Dermis blood vessel endothelial cell (primary cell): ENCODE data around the gene EXO5. TPM values are rescaled to one million over a fixed set of nuclear protein-coding genes. Genes with fewer than 3 reads are reported as not detected.
"Not testable (repeated sequence)": the region's sequence is repeated elsewhere in the genome, so short reads cannot be mapped to it uniquely, and the experiment has no call there.

Experiments
- DNase-seq: peaks from one replicate; pipeline ENCODE4 v3.0.0; 2010
- total RNA-seq: library from RNA; depleted of rRNA; stranded (reverse); fragments of >200 nt; gene quantifications from 2 replicates; pipeline ENCODE4 v1.2.3, GENCODE V29; 2014

Gene EXO5
- total RNA-seq, 1 donor from 2014 or later = 11.9 TPM

DNA sequence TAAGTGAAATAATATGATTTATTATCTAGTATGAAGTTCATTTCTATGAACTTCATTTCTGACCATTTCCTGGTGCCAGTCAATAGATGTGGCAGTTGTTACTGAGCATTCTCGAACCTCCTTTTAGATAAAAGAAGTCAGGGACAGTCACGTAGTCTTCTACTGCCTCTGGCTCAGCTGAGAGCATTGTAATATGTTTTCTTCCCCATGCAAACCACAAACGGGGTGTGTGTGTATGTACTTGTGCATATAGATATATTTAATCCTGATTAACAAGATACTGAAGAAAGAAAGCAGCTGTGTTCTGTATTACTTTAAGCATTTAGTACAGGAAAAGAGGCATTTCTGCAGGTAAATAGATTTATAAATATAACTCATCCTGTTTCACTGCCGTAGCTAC lies 44.5 kb downstream of the EXO5 start:
- no peak for DNase-seq

DNA sequence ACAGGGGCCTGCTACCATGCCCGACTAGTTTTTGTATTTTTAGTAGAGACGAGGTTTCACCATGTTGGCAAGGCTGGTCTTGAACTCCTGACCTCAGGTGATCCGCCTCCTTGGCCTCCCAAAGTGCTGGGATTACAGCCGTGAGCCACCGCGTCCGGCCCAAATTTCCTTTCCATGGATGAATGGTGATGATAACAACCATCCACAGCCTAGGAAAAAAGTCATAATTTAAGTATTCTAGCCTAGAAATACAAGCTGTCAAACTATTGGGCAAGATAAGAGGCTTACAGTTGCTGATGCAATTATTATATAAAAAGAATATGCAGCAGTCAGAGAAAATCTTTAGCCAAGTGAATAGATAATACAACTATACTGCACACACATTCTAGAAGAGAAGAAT lies 46.2 kb downstream of the EXO5 start:
- DNase-seq = not testable (repeated sequence)

DNA sequence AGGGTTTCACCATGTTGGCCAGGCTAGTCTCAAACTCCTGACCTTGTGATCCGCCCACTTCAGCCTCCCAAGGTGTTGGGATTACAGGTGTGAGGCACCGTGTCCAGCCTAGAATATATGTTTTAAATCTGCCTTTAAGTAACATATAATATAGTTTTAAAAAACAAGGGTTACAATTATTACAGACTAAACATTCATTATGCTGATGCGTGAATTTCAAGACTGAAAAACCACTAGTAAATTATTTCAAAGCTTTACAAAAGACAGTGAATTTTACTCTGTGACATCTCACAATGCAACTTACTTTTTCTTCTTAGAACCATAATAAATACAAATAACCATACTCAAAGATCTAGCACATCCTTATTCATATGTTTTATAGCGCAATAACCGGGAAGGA lies 47.6 kb downstream of the EXO5 start:
- no peak for DNase-seq

DNA sequence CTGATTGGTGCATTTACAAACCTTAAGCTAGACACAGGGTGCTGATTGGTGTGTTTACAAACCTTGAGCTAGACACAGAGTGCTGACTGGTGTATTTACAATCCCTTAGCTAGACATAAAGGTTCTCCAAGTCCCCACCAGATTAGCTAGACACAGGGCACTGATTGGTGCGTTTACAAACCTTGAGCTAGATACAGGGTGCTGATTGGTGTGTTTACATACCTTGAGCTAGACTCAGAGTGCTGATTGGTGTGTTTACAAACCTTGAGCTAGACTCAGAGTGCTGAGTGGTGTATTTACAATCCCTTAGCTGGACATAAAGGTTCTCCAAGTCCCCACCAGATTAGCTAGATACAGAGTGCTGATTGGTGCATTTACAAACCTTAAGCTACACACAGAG lies 49.7 kb downstream of the EXO5 start:
- DNase-seq = not testable (repeated sequence)

DNA sequence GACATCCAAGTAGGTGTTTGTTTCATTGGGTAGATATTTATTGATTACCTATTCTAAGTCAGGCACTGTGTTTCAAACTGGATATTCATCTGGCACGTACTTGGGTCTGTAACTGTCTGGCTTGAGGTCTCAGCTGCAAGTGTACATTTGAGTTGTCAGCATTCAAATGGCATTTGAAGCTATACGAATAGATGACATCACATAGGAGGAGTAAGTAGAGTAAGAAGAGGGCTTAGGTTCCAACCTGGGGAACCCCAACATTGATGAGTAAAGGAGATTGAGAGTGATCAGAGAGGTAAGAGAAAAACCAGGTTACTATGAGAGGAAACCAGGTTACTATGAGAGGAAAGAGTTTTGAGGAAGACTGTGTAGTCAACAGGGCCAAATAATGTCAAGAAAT lies 53.6 kb downstream of the EXO5 start:
- no peak for DNase-seq

DNA sequence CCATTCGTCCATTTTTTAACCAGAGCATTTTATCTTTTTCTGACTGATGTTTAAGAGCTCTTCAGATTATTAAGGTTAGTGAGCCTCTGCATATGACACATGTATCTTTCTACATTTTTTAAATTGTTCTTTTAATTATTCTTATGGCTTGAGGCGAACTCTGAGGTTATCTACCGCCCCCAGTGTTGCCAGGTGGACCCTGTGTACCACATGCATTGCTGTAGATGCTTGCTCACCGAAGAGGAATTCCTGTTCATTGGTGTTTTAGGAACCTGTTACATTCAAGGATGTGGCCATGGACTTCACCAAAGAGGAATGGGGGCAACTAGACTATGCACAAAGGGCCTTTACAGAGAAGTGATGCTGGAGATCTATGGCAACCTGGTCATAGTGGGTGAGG lies 54.7 kb downstream of the EXO5 start:
- DNase-seq = no peak

DNA sequence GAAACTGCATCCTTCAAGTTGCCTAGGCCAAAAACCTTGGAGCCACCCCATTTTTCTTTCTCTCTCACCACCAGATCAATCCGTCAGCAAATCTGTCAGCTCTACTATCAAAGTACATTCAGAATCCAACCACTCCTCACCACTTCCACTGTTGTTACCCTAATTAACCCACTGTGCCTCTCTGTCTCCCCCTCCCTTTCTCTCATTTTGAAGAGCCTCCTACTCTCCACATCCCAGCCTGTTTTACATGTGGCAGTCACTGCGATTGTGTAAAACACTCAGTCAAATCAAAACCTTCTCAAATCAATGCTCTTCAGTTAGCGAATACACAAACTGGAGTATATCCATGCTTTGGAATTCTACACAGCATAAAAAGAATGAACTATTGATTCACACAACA lies 55.9 kb downstream of the EXO5 start:
- no peak for DNase-seq

DNA sequence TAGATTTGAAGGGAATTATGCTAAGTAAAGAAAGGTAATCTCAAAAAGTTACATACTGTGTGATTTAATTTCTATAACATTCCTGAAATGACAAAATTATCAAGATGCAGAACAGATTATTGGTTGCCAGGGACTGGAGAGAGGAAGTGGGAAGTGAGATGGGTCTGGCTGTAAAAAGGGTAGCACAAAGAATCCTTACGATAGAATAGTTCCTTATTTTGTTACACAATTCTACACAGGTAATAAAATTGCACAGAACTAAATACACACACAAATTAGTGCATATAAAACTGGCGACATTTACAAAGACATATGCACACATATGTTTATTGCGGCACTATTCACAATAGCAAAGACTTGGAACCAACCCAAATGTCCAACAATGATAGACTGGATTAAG lies 56.3 kb downstream of the EXO5 start:
- DNase-seq = no peak

Other genes starting within 250 kb of the EXO5 start
- 0.60 and 1.2 TPM in 2 replicates for gene COL9A2, start 191.5 kb upstream of the EXO5 start, total RNA-seq
- 3.7 and 6.7 TPM in 2 replicates for gene SMAP2, start 135.0 kb upstream of the EXO5 start, total RNA-seq
- 1.2 and 2.0 TPM in 2 replicates for gene ZFP69B, start 58.3 kb upstream of the EXO5 start, total RNA-seq
- 2.1 and 4.1 TPM in 2 replicates for gene ZFP69, start 31.5 kb upstream of the EXO5 start, total RNA-seq
- gene ZNF684, start 22.9 kb downstream of the EXO5 start, total RNA-seq = 3.3 and 4.4 TPM in 2 replicates
- gene RIMS3, start 156.9 kb downstream of the EXO5 start, total RNA-seq = 0.28 and 0.34 TPM in 2 replicates
- gene NFYC, start 182.9 kb downstream of the EXO5 start, total RNA-seq = 19.2 and 29.5 TPM in 2 replicates